WTC11 (cell line): Measurements from ENCODE around the gene G3BP2. TPM values are rescaled to one million over a fixed set of nuclear protein-coding genes. Genes with fewer than 3 reads are reported as not detected.
A peak's percentile ranks its signal among the peaks of the same experiment; 100 is the strongest.

ENCODE experiments used
- ATAC-seq: fragments of 200-7000 bp; cut with Tn5 transposase; 2 replicates; pipeline ENCODE4 v1.10.0; 2021; ENCODE audit warnings: mild to moderate bottlenecking, moderate library complexity
- CTCF ChIA-PET: fragments of 300-600 bp; sonication (Branson Sonifier 250); formaldehyde crosslinking; loops from one replicate; lab custom pipeline; 2021; ENCODE audit warnings: antibody characterized with exemption; lab: Charles Lee
- POLR2A ChIA-PET: fragments of 350-600 bp; sonication (Branson Sonifier 250); formaldehyde crosslinking; loops from one replicate; lab custom pipeline; 2021; ENCODE audit warnings: antibody characterized with exemption; lab: Charles Lee
- DNase-seq: peaks from one replicate; pipeline ENCODE4 v3.0.0; 2021; ENCODE audit warnings: low spot score
- H3K27ac Mint-ChIP-seq: 2 replicates; pipeline ENCODE4 v1.8.0; 2021; ENCODE audit warnings: mixed read lengths
- H3K27me3 Mint-ChIP-seq: 2 replicates; pipeline ENCODE4 v1.8.0; 2021; ENCODE audit warnings: low read depth, mild to moderate bottlenecking, moderate library complexity, mixed read lengths
- H3K36me3 Mint-ChIP-seq: 2 replicates; pipeline ENCODE4 v1.8.0; 2021; ENCODE audit warnings: mixed read lengths
- H3K4me1 Mint-ChIP-seq: 2 replicates; pipeline ENCODE4 v1.8.0; 2022; ENCODE audit warnings: mixed read lengths
- H3K4me3 Mint-ChIP-seq: 2 replicates; pipeline ENCODE4 v1.8.0; 2021; ENCODE audit warnings: mild to moderate bottlenecking, moderate library complexity, mixed read lengths
- H3K9me3 Mint-ChIP-seq: 2 replicates; pipeline ENCODE4 v1.8.0; 2021; ENCODE audit warnings: mixed read lengths
- CREM ChIP-seq: sonication (generic); formaldehyde crosslinking; IDR thresholded peaks from 2 replicates; pipeline ENCODE4 v1.8.1; 2022; ENCODE audit warnings: mild to moderate bottlenecking, missing genetic modification reagents, moderate library complexity
- ERG ChIP-seq: fragments of 250-450 bp; sonication (Bioruptor Pico); IDR thresholded peaks from 2 replicates; pipeline ENCODE4 v1.8.0; 2021; ENCODE audit warnings: mild to moderate bottlenecking
- FOXJ3 ChIP-seq: sonication (generic); formaldehyde crosslinking; IDR thresholded peaks from 2 replicates; pipeline ENCODE4 v1.9.0; 2021; ENCODE audit warnings: missing genetic modification reagents, mild to moderate bottlenecking, borderline replicate concordance
- GTF2I ChIP-seq: fragments of 250-450 bp; sonication (Bioruptor Pico); conservative IDR thresholded peaks from 2 replicates; pipeline ENCODE4 v1.4.0; 2021; ENCODE audit warnings: mild to moderate bottlenecking
- JAZF1 ChIP-seq: fragments of 250-450 bp; sonication (Bioruptor Pico); IDR thresholded peaks from 2 replicates; pipeline ENCODE4 v1.9.0; 2021; ENCODE audit warnings: moderate library complexity, mild to moderate bottlenecking, inconsistent platforms
- MAX ChIP-seq: sonication (generic); formaldehyde crosslinking; IDR thresholded peaks from 2 replicates; pipeline ENCODE4 v1.8.0; 2022; ENCODE audit warnings: mild to moderate bottlenecking, missing genetic modification reagents
- MLX ChIP-seq: sonication (generic); formaldehyde crosslinking; IDR thresholded peaks from 2 replicates; pipeline ENCODE4 v1.8.1; 2023; ENCODE audit warnings: mild to moderate bottlenecking, missing genetic modification reagents, moderate library complexity
- NFATC4 ChIP-seq: fragments of 250-450 bp; sonication (Bioruptor Pico); IDR thresholded peaks from 2 replicates; pipeline ENCODE4 v1.9.0; 2021; ENCODE audit warnings: mild to moderate bottlenecking
- NR1H2 ChIP-seq: sonication (generic); formaldehyde crosslinking; IDR thresholded peaks from 2 replicates; pipeline ENCODE4 v1.9.0; 2021; ENCODE audit warnings: mild to moderate bottlenecking, moderate library complexity, missing genetic modification reagents
- OVOL2 ChIP-seq: fragments of 250-450 bp; sonication (Bioruptor Pico); IDR thresholded peaks from 2 replicates; pipeline ENCODE4 v1.9.0; 2021; ENCODE audit warnings: mild to moderate bottlenecking, borderline replicate concordance
- TCF7 ChIP-seq: sonication (generic); formaldehyde crosslinking; IDR thresholded peaks from 2 replicates; pipeline ENCODE4 v1.8.0; 2022; ENCODE audit warnings: mild to moderate bottlenecking, low read depth, missing genetic modification reagents, moderate library complexity
- TEAD4 ChIP-seq: sonication (generic); formaldehyde crosslinking; IDR thresholded peaks from 2 replicates; pipeline ENCODE4 v1.8.0; 2022; ENCODE audit warnings: mild to moderate bottlenecking, missing genetic modification reagents
- ZNF671 ChIP-seq: fragments of 250-450 bp; sonication (Bioruptor Pico); IDR thresholded peaks from 2 replicates; pipeline ENCODE4 v1.8.0; 2021; ENCODE audit warnings: mild to moderate bottlenecking
- total RNA-seq: library from RNA; stranded (reverse); gene quantifications from 3 replicates; pipeline ENCODE4 v1.2.3, GENCODE V29; 2021
- TF ChIP-seq, protein P1 (sequence below): sonication (generic); formaldehyde crosslinking; IDR thresholded peaks from 2 replicates; pipeline ENCODE4 v1.8.1; 2022; ENCODE audit warnings: low read depth, mild to moderate bottlenecking, moderate library complexity, missing genetic modification reagents, borderline replicate concordance
- TF ChIP-seq, protein P2 (sequence below): sonication (generic); formaldehyde crosslinking; IDR thresholded peaks from 2 replicates; pipeline ENCODE4 v1.8.1; 2022; ENCODE audit warnings: mild to moderate bottlenecking, moderate library complexity, missing genetic modification reagents
- TF ChIP-seq, protein P3 (sequence below): fragments of 250-450 bp; sonication (Bioruptor Pico); IDR thresholded peaks from 2 replicates; pipeline ENCODE4 v1.9.0; 2021; ENCODE audit warnings: mild to moderate bottlenecking, borderline replicate concordance
- TF ChIP-seq, protein P4 (sequence below): fragments of 250-450 bp; sonication (Bioruptor Pico); conservative IDR thresholded peaks from 2 replicates; pipeline ENCODE4 v1.9.0; 2021; ENCODE audit warnings: mild to moderate bottlenecking
- TF ChIP-seq, protein P5 (sequence below): sonication (generic); formaldehyde crosslinking; IDR thresholded peaks from 2 replicates; pipeline ENCODE4 v1.8.0; 2023; ENCODE audit warnings: missing genetic modification reagents, mild to moderate bottlenecking, borderline replicate concordance

The G3BP2 gene
- total RNA-seq, 1 experiment from 2014 or later = 284 TPM

- H3K36me3 Mint-ChIP-seq = peaks cover 24% of the 10 kb centered on the region
- ChIA-PET CTCF (interaction anchor here (1.2 kb wide), 1 partner anchor 8 kb away, joined by 5 read pairs; no protein-coding TSS in a partner anchor), POLR2A (no interaction called here)
- no peaks in the 10 kb centered on the region for H3K27me3 Mint-ChIP-seq
- DNase-seq (no peak), ATAC-seq (no peak)
- no peak overlapping the region for H3K4me3 Mint-ChIP-seq
- H3K4me1 Mint-ChIP-seq = peaks cover 46% of the 10 kb centered on the region
- TF ChIP-seq, protein P1, sequence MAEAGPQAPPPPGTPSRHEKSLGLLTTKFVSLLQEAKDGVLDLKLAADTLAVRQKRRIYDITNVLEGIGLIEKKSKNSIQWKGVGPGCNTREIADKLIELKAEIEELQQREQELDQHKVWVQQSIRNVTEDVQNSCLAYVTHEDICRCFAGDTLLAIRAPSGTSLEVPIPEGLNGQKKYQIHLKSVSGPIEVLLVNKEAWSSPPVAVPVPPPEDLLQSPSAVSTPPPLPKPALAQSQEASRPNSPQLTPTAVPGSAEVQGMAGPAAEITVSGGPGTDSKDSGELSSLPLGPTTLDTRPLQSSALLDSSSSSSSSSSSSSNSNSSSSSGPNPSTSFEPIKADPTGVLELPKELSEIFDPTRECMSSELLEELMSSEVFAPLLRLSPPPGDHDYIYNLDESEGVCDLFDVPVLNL (CRISPR knock-in tag) = no peak
- TF ChIP-seq OVOL2 (CRISPR knock-in tag) = no peak
- TF ChIP-seq, protein P2, sequence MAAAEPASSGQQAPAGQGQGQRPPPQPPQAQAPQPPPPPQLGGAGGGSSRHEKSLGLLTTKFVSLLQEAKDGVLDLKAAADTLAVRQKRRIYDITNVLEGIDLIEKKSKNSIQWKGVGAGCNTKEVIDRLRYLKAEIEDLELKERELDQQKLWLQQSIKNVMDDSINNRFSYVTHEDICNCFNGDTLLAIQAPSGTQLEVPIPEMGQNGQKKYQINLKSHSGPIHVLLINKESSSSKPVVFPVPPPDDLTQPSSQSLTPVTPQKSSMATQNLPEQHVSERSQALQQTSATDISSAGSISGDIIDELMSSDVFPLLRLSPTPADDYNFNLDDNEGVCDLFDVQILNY (CRISPR knock-in tag) = no peak
- TF ChIP-seq ERG (CRISPR knock-in tag) = no peak
- TF ChIP-seq, protein P3, sequence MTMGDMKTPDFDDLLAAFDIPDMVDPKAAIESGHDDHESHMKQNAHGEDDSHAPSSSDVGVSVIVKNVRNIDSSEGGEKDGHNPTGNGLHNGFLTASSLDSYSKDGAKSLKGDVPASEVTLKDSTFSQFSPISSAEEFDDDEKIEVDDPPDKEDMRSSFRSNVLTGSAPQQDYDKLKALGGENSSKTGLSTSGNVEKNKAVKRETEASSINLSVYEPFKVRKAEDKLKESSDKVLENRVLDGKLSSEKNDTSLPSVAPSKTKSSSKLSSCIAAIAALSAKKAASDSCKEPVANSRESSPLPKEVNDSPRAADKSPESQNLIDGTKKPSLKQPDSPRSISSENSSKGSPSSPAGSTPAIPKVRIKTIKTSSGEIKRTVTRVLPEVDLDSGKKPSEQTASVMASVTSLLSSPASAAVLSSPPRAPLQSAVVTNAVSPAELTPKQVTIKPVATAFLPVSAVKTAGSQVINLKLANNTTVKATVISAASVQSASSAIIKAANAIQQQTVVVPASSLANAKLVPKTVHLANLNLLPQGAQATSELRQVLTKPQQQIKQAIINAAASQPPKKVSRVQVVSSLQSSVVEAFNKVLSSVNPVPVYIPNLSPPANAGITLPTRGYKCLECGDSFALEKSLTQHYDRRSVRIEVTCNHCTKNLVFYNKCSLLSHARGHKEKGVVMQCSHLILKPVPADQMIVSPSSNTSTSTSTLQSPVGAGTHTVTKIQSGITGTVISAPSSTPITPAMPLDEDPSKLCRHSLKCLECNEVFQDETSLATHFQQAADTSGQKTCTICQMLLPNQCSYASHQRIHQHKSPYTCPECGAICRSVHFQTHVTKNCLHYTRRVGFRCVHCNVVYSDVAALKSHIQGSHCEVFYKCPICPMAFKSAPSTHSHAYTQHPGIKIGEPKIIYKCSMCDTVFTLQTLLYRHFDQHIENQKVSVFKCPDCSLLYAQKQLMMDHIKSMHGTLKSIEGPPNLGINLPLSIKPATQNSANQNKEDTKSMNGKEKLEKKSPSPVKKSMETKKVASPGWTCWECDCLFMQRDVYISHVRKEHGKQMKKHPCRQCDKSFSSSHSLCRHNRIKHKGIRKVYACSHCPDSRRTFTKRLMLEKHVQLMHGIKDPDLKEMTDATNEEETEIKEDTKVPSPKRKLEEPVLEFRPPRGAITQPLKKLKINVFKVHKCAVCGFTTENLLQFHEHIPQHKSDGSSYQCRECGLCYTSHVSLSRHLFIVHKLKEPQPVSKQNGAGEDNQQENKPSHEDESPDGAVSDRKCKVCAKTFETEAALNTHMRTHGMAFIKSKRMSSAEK (CRISPR knock-in tag) = no peak
- TF ChIP-seq NR1H2 = no peak
- no peak for TF ChIP-seq TEAD4 (CRISPR knock-in tag)
- TF ChIP-seq, protein P4, sequence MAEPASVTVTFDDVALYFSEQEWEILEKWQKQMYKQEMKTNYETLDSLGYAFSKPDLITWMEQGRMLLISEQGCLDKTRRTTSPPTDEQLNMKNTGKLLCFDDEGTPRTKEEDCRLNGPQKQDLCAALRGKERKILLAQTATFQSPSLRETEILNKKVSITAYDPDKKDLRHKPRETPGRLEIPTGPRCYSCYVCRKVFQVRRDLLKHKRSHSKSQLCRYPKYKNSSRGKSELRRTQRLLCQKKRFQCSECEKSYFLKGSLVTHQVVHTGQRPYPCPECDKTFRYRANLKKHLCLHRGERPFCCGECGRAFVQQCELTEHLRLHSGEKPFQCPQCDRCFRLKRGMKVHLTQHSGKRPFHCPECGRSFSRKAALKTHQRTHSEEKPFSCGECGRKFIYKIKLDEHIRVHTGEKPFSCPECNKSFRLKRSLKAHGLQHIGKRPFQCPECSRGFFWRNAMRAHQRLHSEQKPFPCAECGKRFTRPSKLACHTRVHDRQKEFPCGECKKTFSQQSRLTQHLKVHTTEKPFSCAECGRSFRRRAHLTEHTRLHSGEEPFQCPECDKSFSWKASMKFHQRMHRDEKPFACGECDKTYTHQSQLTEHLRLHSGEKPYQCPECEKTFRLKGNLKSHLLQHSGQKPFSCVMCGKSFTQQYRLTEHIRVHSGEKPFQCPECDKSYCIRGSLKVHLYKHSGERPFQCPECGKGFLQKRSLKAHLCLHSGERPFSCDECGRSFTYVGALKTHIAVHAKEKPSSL (CRISPR knock-in tag) = no peak
- TF ChIP-seq CREM (CRISPR knock-in tag) = no peak
- no peak for TF ChIP-seq JAZF1
- no peak for TF ChIP-seq ZNF671 (CRISPR knock-in tag)
- TF ChIP-seq TCF7 (CRISPR knock-in tag) = no peak
- TF ChIP-seq MAX = no peak
- H3K9me3 Mint-ChIP-seq = no peaks in the 10 kb centered on the region
- H3K27ac Mint-ChIP-seq = peak overlapping the region; percentile 88
Observed at GRCh38 chr4:75718529-75718928, 45.3 kb upstream of the G3BP2 start.

- no peak overlapping the region for H3K4me3 Mint-ChIP-seq
- no peak for DNase-seq
- ChIA-PET POLR2A (no interaction called here), CTCF (interaction anchor here (1.2 kb wide), 1 partner anchor 12 kb away, joined by 4 read pairs; no protein-coding TSS in a partner anchor)
- H3K4me1 Mint-ChIP-seq = peaks cover 38% of the 10 kb centered on the region
- ATAC-seq = no peak
- no peaks in the 10 kb centered on the region for H3K27me3 Mint-ChIP-seq
- H3K27ac Mint-ChIP-seq = peak overlapping the region; percentile 60; the same call in 1 of the 2 replicates
- peaks cover 24% of the 10 kb centered on the region for H3K36me3 Mint-ChIP-seq
- H3K9me3 Mint-ChIP-seq = no peaks in the 10 kb centered on the region
- TF ChIP-seq, protein P2 (CRISPR knock-in tag) = no peak
- TF ChIP-seq NR1H2 (no peak), NFATC4 (no peak), FOXJ3 (CRISPR knock-in tag) (no peak), GTF2I (CRISPR knock-in tag) (no peak), MLX (CRISPR knock-in tag) (no peak)
- TF ChIP-seq, protein P5, sequence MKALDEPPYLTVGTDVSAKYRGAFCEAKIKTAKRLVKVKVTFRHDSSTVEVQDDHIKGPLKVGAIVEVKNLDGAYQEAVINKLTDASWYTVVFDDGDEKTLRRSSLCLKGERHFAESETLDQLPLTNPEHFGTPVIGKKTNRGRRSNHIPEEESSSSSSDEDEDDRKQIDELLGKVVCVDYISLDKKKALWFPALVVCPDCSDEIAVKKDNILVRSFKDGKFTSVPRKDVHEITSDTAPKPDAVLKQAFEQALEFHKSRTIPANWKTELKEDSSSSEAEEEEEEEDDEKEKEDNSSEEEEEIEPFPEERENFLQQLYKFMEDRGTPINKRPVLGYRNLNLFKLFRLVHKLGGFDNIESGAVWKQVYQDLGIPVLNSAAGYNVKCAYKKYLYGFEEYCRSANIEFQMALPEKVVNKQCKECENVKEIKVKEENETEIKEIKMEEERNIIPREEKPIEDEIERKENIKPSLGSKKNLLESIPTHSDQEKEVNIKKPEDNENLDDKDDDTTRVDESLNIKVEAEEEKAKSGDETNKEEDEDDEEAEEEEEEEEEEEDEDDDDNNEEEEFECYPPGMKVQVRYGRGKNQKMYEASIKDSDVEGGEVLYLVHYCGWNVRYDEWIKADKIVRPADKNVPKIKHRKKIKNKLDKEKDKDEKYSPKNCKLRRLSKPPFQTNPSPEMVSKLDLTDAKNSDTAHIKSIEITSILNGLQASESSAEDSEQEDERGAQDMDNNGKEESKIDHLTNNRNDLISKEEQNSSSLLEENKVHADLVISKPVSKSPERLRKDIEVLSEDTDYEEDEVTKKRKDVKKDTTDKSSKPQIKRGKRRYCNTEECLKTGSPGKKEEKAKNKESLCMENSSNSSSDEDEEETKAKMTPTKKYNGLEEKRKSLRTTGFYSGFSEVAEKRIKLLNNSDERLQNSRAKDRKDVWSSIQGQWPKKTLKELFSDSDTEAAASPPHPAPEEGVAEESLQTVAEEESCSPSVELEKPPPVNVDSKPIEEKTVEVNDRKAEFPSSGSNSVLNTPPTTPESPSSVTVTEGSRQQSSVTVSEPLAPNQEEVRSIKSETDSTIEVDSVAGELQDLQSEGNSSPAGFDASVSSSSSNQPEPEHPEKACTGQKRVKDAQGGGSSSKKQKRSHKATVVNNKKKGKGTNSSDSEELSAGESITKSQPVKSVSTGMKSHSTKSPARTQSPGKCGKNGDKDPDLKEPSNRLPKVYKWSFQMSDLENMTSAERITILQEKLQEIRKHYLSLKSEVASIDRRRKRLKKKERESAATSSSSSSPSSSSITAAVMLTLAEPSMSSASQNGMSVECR (CRISPR knock-in tag) = no peak
Observed at GRCh38 chr4:75717408-75717807, 44.2 kb upstream of the G3BP2 start.
